ENCODE data around the gene NEURL1B.
"Not testable (repeated sequence)": the region's sequence is repeated elsewhere in the genome, so short reads cannot be mapped to it uniquely, and the experiment has no call there.

NEURL1B gene

DNA sequence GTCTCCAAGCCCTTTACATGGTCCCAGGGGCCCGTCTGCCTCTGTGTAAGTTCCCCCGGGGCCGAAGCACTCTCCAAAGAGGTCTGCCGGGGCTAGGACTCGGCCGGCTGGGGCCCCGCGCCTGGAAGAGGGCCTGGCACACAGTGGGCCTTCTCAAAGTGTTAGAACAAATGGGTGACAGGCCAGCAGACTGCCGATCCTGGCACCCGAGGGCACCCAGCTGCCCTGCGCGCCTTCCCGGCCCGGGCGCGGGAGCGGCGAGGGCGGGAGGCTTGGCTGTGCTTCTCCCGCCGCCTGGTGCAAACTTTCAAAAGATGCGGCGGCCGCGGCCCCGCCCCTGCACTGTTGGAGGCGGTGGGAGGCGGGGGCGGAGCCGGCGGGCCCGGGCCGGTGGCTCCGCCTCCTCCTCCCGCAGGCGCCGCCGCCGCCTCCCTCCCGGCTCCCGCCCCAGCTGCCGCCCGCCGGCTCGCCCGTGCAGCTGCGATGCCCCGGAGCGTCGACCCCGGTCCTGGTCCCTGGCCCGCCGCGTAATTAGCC is at the start of gene NEURL1B:
Gene NEURL1B, plus strand, starts transcription at position 442 of the 537 bp plus-strand sequence. CDS start 144 bp downstream, outside the sequence.
- peak; percentile 44 for DNase-seq (ENCODE audit: low spot score)

DNA sequence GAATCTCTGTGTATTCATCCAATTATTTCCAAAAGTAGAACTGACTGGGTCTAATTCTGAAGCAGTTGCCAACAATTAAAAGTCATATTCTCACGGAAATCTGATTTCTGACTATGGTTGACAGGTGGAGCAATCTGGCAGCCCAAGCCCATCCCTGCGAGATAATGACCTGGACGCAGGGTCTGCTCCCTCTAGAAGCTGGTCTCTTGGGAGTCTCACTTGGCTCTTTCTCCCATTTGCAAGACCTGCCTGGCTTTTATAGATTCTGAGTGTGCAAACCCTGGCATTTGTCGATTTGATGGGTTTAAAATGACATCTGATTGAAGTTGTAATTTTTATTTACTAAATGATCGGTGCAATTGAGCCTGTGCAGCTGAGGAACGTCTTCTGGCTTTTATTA is 49.4 kb upstream of the NEURL1B start:
- DNase-seq (ENCODE audit: low spot score) = no peak

DNA sequence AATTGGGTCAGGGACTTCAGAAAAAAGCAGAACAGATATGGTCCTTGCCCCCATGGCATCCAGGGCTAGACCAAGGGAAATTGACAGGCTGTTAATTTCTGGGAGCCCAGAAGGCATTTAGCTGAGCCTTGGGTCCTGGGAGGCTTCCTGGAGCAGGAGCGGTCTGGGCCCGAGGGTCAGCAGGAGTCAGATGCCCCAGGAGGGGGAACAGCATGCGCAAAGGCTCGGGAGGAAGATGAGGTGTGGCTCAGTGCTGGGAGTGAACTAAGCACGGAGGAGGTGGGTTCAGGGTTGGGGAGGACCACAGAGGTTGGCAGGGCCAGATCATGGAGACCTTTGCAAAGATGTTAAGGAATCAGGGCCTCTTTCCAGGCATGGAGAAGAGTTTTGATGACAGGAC is 48.2 kb upstream of the NEURL1B start:
- DNase-seq (ENCODE audit: low spot score) = no peak

DNA sequence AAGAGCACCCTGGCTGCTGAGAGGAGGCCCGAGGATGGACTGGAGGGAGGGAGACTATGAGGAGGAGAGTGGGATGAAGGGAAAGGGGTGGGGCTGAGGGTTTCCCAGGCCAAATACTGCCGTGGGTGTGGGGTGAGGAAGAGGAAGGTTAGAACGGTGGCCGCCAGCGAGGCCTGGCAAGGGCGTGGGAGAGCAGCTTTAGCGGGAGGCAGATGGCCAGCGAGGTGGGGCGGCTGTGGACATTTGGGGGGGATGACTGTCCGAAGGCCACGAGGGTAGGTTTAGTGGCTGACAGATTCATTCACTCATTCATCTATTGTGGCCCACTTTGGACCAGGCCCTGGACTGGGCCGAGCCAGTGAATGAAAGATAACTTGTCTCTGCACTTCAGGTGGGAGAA is 47.8 kb upstream of the NEURL1B start:
- no peak for DNase-seq (ENCODE audit: low spot score)

DNA sequence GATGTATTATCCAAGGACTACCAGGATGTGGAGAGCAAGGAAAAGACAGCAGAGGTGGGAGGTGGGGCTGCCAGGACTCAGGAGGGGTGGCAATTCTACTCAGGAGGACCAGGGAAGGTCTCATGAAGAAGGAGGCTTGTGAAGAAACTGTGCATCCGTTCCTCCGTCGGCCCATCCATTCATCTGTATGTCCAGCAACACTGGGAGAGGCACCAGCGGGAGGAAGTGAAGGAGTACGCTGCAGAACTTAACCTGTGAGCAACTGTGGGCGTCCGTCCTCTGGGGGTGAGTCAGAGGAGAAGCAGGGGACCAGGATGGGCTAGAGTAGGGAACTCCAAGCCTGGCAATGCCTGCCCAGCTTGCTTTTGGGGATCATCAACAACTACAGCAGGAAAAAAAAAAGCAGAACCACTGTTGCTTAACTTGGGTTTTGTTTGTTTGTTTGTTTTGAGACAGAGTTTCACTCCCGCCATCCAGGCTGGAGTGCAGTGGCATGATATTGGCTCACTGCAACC is 47.3 kb upstream of the NEURL1B start:
- DNase-seq (ENCODE audit: low spot score) = no peak

- DNase-seq (ENCODE audit: low spot score) = no peak
Measured at GRCh38 chr5:172594431-172594830, 46.6 kb upstream of the NEURL1B start.

GRCh38 chr5:172594867-172595466 is 46.1 kb upstream of the NEURL1B start:
- no peak for DNase-seq (ENCODE audit: low spot score)

- DNase-seq (ENCODE audit: low spot score) = no peak
Measured at GRCh38 chr5:172595596-172596455, 45.2 kb upstream of the NEURL1B start.

DNA sequence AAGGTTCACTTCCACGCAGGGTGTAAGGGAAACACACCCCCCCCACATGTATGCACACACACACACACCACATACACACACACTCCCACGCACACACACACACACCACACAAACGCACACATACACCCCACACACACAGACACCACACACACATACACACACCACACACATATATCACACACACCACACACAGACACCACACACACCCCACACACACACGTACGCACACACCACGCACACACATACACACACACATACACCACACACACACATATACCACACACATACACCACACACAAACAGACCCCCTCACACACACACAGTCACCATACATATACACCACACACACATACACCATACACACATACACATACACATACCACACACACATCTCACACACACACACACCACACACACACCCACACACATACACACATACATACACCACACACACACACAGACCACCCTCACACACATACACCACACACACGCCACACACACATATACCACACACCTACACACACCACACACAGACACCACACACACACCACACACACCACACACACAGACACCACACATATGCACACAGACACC is 44.3 kb upstream of the NEURL1B start:
- no peak for DNase-seq (ENCODE audit: low spot score)

DNA sequence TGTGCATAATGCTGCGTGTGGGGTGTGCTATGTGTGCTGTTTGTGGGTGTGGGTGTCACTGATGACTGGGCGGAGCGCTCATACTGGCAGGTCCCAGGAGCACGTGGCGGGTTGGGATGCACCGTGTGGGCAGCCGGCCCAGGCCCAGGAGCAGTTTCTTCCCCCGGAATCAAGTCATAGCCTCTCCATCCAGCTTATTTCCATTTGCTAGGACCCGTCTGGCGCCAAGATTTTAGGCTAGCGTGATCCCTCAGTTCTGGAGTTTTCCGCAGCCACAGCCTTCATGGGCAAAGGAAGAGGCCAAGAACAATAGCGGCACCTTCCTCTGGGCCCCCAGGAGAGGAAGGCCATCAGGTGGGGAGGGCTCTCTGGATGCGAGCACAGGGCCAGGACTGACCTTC is 43.3 kb upstream of the NEURL1B start:
- no peak for DNase-seq (ENCODE audit: low spot score)

GRCh38 chr5:172598251-172599203 is 42.5 kb upstream of the NEURL1B start:
- no peak for DNase-seq (ENCODE audit: low spot score)

DNA sequence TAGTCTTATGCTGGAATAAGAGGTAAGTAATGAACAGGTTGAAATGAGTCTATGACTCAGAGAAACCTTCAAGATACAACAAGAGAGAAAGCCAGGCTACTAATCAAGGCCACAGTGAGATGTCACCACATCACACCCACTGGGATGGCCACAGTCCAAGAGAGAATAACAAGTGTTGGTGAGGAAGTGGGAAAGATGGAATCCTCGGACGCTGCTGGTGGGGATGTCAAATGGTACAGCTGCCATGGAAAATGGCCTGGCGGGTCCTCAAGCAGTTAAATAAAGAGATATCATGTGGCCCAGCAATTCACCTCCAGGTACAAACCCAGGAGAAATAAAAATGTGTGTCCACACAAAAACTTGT is 41.9 kb upstream of the NEURL1B start:
- no peak for DNase-seq (ENCODE audit: low spot score)

DNA sequence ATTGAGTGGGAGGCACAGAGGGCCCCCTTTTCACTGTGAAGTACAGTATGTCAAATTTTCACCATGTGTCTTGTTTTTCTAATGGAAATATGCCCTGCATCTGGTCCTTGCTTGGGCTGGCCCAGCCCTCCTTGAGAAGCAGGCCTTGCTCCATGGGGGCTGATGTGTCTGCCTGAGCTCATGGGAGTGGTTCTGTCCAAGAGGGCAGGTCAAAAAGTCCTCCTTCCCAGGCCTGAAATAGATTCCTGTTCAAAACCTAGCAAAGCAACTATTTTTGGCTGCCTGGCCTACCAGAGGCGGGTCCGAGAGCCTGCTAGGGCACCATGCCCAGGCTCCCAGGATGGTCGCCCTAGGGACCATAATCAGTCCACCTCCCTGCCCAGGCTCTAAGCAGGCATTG is 40.5 kb upstream of the NEURL1B start:
- no peak for DNase-seq (ENCODE audit: low spot score)

DNA sequence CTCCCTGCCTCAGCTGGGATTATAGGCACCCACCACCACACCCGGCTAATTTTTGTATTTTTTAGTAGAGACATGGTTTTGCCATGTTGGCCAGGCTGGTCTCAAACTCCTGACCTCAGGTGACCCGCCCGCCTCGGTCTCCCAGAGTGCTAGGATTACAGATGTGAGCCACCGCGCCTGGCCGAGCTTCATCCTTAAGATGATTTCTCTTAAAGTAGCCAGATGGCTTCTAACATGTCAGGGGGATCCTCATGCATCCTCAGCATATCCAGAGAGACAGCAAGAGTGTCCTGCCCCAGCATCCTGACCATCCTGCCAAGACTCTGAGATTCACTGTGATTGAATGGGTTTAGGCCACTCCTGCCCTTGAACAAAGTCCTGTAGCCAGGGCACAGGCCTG is 39.5 kb upstream of the NEURL1B start:
- not testable (repeated sequence) for DNase-seq (ENCODE audit: low spot score)

DNA sequence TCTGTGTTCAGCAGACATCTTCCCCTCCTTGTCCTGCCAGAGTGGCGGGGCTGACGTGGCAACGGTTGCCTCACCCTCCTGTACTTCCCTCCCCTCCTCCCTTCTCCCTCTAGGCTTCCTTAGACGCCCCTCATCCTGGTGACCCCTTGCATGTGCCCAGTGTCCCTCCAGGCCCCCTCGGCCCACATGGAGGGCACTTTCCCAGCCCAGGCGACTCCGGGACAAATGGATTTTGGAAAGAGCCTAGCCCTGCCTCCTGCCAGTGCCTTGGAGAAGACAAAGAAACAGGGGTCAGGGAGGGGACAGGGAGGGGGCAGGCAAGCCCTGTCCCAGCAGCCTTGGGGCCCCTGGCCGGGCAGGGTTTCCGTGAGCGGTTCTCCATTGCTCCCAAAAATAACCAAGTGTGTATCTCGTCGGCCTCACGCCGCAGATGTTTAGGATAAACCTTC is 38.3 kb upstream of the NEURL1B start:
- no peak for DNase-seq (ENCODE audit: low spot score)

DNA sequence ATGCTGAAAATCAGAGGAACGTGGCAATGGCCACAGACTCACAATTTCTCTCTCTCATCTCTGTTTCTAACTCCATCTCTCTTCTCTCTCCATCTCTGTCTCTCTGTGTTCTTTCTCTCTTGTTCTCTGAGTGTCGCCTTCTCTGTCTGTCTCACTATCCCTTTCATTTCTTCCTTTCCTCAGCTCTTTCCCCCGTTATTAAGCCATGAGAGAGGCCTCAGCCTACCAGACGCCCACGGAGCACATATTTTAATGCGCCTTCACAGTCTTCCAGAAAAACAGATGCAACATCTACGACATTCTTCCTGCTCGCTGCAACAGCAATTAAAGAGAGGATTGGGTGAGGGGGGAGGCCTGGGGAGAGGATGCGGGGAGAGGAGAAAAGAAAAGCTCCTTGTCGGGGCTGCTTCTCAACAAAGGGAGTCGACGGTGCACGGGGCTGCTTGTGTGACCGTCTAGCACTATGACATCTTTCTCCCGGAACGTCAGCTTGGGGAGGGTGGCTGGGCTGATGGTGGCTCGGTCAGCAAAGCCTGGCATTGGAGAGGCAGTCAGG is 37.7 kb upstream of the NEURL1B start:
- DNase-seq (ENCODE audit: low spot score) = no peak

DNA sequence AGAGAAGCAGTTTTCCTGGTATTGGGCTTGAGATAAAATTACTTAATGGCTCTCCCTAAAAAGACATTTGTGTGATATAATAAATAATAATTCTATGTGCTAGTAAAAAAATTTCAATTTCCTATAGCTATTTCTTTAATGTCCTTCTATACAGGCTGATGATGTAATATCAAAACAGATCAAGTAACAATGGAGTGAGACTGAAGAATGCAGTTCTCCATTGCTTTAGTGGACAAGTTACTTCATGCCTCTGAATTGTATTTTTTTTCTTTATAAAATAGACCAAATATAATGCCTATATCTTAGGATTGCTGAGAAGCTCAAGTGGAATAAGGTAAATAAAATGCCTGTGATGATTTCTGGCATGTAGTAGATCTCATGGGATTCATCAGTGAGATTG is 35.6 kb upstream of the NEURL1B start:
- DNase-seq (ENCODE audit: low spot score) = no peak

- no peak for DNase-seq (ENCODE audit: low spot score)
Measured at GRCh38 chr5:172606156-172606785, 34.8 kb upstream of the NEURL1B start.

- DNase-seq (ENCODE audit: low spot score) = no peak
Measured at GRCh38 chr5:172607213-172607793, 33.8 kb upstream of the NEURL1B start.

DNA sequence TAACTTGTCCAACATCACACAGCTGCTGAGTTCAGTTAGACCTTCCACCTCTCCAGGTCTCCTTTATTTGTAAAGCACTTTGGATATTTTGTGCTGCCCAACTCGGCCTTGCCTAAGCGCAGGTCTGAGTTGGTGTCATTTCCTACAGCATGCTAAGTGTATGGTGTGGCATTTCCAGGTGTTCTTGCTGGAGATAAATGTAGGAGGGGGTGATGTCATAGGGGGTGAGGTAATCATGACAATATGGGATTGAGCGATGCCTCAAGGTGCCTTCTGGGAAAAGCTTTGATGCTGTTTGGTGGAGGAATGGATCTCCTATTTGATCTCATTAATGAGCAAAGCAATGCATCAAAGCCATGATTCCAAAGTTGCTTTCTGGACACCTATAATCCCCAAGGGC is 32.3 kb upstream of the NEURL1B start:
- DNase-seq (ENCODE audit: low spot score) = no peak
